Urinary bladder (tissue), 4 donors: Measurements from ENCODE around the gene OSGIN1. TPM values are rescaled to one million over a fixed set of nuclear protein-coding genes. Genes with fewer than 3 reads are reported as not detected.

Experiments used
- DNase-seq: peaks from one replicate; pipeline ENCODE4 v3.0.0-alpha.2; 2015; ENCODE audit errors: extremely low spot score
- H3K27ac ChIP-seq: one replicate; pipeline ENCODE4 v1.5.1; 2013; ENCODE audit warnings: low read depth, mild to moderate bottlenecking, moderate library complexity
- H3K36me3 ChIP-seq: one replicate; pipeline ENCODE4 v1.6.1; 2013; ENCODE audit warnings: mild to moderate bottlenecking, moderate library complexity; ENCODE audit not compliant: insufficient read depth
- H3K4me1 ChIP-seq: one replicate; pipeline ENCODE4 v1.6.1; 2013; ENCODE audit warnings: mild to moderate bottlenecking, moderate library complexity; ENCODE audit not compliant: insufficient read depth
- H3K4me3 ChIP-seq: one replicate; pipeline ENCODE4 v1.5.1; 2013; ENCODE audit warnings: low read depth, low read length
- WGBS: extraction: QIAGEN DNeasy Blood & Tissue Kit; methylation state at CpG from one replicate; pipeline ENCODE4 v1.1.7; 2013; 5-methylcytosine and 5-hydroxymethylcytosine counted together
- polyA plus RNA-seq: library from polyadenylated mRNA; stranded (reverse); fragments of 200-250 nt; gene quantifications from one replicate; pipeline ENCODE4 v1.2.3, GENCODE V29; 2013
- total RNA-seq: library from RNA; depleted of rRNA; stranded (reverse); fragments of >200 nt; gene quantifications from one replicate; pipeline ENCODE4 v1.2.3, GENCODE V29; 2014
- donor health status: healthy with polysubstance abuse.
- donor health status: healthy.

Gene OSGIN1
- total and polyA plus RNA-seq, 2 donors, result 0.21 to 11.9 TPM

DNA sequence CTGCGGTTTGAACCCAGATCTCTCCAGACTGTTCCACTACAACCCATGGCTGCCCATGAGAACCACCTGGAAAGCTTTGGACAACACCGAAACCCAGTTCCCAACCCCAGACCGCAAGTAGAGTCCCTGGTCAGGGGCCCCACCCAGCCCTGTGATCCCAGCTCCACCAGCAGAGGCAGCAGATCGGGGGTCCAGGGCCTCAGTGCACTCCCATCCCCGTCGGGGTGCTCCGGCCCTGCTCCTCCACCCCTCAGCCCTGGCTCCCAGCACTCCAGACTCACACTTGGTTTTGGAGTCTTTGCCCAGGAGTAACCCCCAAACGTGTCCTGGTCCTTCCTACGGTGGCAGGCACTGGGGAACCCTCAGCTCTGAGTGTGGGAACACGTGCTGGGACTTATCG, 20.7 kb upstream of the OSGIN1 start:
- Histone ChIP-seq H3K4me1 (no peaks in the 10 kb centered on the region), H3K36me3 (no peaks in the 10 kb centered on the region), H3K27ac (no peak overlapping the region), H3K4me3 (no peak overlapping the region)
- DNase-seq, result no peak
- WGBS, result 92% methylated on average over 11 of the region's 11 CpGs

DNA sequence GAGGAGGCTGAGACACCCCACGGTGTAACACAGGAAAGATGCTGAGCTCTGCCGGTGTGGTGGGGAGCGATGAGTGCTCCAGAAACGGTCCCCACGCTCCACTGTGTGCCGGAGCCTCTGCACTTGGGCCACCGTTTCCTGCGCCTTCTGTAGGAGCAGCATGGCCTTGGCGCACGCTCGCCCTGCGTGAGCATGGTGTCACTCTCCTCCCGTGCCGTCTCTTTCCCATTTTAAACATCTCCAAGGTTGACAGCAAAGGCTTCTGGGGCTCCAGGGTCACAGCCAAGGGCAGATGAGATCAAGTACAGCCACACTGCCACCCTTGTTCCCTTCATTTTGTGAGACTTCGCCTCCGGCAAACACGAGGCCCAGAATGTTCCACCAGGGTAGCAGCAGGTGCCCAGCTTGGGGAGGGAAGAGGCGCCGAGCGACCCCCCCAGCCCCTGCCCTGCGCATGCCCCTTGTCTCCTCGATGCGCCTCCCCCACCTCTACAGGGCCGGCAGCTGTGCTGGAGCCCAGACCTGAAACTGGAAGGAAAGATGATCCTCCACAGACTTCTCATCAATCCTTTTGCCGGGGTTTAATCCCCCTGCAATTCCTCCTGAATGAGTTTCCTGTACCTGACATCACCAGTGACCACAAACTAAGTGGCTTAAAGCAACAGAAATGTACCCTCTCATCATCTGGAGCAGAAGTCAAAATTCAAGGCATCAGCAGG, 19.9 kb upstream of the OSGIN1 start:
- no peak for DNase-seq
- 80% methylated on average over 25 of the region's 25 CpGs for WGBS
- Histone ChIP-seq H3K4me1 (no peaks in the 10 kb centered on the region), H3K4me3 (no peak overlapping the region), H3K36me3 (no peaks in the 10 kb centered on the region), H3K27ac (no peak overlapping the region)

DNA sequence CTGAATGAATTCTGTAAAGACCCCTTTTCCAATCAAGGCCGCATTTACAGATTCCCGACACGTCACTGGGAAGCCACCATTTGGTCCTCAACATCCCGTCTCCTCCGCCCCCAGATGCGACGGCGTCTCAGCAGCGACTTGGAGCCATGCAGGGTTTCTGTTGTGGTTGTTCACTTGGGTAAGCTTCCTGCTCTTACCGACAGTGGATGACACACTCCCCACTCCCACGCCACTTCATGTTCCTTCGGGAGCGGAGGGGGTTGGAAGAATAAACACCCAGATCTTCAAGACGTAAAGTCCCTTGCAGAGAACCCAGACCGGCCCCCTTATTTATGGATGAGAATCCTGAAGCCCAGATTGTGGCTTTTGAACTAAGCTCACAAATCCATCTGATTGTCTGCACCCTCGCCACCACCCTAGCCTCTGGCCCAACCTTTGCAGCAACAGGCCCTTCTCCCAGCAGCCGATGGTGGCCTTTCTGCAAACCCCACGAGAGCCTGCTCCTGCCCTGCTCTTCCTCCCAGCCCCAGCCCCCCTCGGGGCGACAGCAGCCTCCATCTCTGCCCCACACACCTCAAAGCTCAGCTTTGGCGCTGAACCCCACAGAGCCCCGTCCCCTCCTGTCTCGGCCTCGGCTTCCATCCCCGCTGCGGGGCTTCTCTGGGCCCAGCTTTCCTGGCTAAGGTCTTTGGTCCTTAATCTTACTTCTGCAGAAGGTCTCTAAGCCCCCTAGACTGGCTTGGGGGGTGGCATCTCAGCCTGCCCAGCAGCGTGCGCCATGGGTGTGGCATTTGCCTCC, 19.0 kb upstream of the OSGIN1 start:
- WGBS, result 74% methylated on average over 28 of the region's 28 CpGs
- Histone ChIP-seq H3K4me1 (no peaks in the 10 kb centered on the region), H3K4me3 (no peak overlapping the region), H3K36me3 (no peaks in the 10 kb centered on the region), H3K27ac (no peak overlapping the region)
- DNase-seq, result no peak

DNA sequence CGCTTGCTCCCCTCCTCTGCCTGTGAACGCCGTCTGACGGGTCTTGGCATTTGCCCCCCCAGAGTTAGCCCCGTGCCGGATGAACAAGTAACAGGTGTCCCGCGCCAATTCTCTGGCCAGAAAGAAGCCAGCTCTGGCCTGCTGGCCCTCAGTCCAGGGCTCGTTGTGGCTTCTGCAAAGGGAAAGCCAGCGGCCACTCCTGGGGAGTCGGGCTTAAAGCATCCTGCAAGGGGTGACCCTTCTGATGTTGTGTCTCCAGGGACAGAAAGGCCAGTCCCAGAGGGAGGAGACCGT, 18.4 kb upstream of the OSGIN1 start:
- no peak for DNase-seq
- H3K27ac ChIP-seq, result no peak overlapping the region
- whole genome bisulfite sequencing, result 67% methylated on average over 12 of the region's 12 CpGs
- H3K4me1 ChIP-seq, result no peaks in the 10 kb centered on the region
- H3K36me3 ChIP-seq, result no peaks in the 10 kb centered on the region
- no peak overlapping the region for H3K4me3 ChIP-seq

DNA sequence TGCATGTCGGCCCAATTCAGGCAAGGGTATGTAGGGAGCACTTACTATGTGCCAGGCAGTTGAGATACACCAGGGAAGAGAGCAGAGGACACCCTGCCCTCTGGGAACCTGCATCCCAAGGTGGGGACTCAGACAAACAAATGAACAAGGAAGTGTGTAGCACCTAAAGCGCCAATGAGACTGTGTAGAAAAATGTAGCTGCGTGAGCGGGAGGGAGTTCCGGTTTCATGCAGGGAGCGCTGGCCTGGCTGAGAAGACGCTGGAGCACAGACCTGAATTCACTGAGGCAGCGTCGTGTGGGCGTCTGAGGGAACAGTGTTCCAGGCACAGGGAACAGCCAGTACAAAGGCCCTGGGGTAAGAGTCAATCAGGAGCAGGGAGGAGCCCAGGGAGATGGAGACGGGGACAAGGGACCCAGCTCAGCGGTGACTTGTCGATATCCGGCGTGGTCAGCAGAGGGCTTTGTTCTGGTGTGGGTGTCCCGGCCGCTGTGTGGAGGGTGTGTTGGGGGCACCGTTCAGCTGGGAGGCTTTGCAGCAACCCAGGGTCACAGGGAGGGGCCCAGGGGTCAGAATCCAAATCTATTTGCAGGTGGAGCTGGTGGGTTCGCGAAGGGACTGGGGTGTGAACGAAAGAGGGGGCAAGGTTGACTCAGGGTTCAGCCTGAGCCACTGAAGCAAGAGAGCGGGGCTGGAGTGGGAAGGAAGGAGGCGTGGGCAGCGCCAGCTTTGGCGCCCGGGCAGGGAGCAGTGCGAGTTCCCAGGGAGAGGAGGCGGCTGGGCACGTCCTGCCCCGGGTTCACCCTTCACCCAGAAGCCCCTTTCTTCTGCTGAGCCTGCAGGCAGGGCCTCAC, 17.8 kb upstream of the OSGIN1 start:
- WGBS, result 87% methylated on average over 30 of the region's 30 CpGs
- Histone ChIP-seq H3K4me3 (no peak overlapping the region), H3K27ac (no peak overlapping the region), H3K36me3 (no peaks in the 10 kb centered on the region), H3K4me1 (no peaks in the 10 kb centered on the region)
- no peak for DNase-seq

DNA sequence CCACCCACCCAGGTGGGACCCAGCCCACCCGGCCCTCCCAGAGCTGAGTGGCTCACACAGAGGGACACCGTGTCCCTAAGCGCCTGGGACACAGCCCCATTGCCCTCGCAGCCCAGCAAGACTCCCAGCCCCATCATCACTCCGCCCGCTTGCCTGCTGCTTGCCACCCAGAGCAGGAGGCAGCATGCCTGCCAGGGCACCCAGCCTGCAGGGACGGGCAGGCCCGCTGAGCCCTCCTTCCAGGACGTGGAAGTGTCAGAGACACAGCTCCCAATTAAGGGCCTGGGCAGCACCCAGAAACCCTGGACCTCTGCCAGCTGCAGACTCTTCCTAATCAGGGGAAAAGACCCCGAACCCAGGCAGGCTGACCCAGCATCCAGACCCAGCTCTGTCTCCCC, 17.2 kb upstream of the OSGIN1 start:
- WGBS, result 79% methylated on average over 10 of the region's 10 CpGs
- H3K4me3 ChIP-seq, result no peak overlapping the region
- DNase-seq, result no peak
- H3K36me3 ChIP-seq, result no peaks in the 10 kb centered on the region
- no peak overlapping the region for H3K27ac ChIP-seq
- H3K4me1 ChIP-seq, result no peaks in the 10 kb centered on the region

DNA sequence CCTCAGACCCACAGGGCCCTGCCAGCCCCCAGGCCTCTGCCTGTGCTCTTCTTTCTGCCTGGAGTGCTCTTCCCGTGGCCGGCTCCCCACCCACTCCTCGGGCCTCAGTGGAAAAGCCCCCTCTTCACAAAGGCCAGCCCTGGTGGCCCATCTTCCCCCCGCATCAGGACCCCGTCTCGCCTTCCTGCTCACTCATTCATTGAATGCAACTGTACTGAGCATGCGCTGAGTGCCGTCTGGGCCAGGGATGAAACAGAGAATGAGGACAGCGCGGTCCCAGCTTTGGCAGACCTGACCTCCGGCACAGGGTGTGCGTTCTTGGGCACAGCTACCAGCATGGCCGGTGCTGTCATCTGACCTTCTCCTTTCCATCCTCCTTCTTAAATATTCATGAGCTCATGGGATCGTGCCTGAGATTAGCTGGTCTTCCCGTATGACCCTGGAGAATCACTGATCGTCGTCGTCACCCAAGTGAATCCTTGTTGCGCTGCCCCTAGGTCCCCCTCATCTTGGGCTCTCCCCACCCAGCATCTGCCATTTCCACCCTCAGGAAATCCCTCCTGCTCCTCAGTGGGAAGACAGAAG, 16.4 kb upstream of the OSGIN1 start:
- Histone ChIP-seq H3K4me3 (no peak overlapping the region), H3K4me1 (no peaks in the 10 kb centered on the region), H3K36me3 (no peaks in the 10 kb centered on the region), H3K27ac (no peak overlapping the region)
- no peak for DNase-seq
- 88% methylated on average over 19 of the region's 19 CpGs for WGBS

DNA sequence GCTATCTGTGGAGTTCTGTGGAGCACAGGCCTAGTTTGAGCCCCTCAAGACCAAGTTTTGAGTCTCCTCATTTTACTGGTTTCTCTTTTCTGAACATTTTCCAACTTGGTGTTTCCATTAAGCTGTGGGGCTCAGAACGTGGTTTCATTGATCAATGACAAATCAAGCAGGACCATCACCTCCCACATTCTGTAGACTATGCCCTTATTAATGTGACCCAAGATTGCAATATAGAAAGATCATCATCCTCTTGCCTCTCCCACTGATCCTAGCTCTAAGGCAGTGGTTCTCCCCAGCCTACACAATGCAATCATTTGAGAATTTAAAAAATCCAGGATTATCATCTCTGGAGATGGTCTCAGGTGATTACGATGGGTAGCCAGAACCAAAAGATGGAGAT, 15.8 kb upstream of the OSGIN1 start:
- no peak for DNase-seq
- no peak overlapping the region for H3K4me3 ChIP-seq
- no peak overlapping the region for H3K27ac ChIP-seq
- WGBS, result 92% methylated on average over 2 of the region's 2 CpGs
- no peaks in the 10 kb centered on the region for H3K36me3 ChIP-seq
- no peaks in the 10 kb centered on the region for H3K4me1 ChIP-seq

DNA sequence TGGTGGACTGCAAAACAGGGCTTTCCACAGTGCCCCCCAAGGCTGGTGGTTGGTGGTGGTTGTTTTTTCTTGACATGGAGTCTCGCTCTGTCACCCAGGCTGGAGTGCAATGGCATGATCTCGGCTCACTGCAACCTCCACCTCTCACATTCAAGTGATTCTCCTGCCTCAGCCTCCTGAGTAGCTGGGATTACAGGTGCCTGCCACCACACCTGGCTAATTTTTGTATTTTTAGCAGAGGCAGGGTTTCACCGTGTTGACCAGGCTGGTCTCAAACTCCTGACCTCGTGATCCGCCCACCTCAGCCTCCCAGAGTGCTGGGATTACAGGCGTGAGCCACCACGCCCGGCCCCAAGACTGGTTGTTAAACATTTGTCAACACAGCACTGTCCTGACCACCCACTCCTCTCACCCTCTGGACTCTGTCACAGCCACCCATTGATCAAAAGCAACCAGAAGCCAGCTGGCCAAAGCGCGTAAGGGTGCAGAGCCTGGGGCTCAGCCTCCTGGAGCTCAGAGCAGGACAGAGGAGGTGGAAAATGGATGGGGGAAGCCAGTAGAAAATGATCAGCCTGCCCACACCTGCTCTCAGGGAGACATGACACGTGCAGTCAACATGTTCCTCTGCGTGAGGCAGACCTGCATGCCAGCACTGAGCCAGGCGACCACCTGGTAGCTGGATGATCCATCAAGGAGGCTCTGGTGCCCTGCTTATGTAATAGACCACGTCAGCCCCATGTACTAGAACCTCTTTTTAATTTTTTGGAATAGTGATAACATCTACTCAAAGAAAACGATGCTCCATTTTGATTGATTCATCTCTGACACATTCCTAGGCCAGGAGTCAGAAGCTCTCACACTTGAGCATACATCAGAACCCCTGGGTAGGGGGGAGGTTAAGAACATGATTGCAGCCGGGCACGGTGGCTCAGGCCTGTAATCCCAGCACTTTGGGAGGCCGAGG, 14.8 kb upstream of the OSGIN1 start:
- H3K36me3 ChIP-seq, result no peaks in the 10 kb centered on the region
- H3K4me3 ChIP-seq, result no peak overlapping the region
- WGBS, result 92% methylated on average over 18 of the region's 18 CpGs
- H3K4me1 ChIP-seq, result no peaks in the 10 kb centered on the region
- H3K27ac ChIP-seq, result no peak overlapping the region
- DNase-seq, result no peak

DNA sequence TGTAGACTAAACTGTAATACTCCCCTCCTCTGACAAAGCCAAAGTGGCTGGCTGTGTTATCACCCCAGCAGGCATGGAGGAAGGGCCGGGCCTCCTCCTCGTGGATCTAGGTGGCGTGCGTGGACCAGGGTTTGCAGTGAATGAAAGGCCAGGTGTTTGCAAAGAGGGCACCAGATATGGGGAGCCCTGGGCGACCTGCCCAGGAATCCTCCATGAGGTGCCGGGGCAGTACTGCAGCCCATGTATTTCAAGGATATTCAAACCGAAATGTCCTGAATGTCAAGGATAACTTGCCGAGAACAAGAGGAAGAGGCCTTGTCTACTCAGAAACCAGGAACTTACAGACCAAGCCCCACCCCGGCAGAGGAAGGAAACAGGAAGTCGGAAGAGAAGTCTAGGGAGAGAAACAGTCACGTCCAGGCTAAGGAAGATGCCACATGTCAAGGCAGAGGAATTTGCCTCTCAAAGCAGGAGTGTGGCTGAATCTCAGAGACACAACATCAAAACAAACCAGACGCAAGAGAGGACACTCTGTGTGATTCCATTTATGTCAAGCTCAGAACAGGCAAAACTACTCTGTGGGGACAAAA, 13.7 kb upstream of the OSGIN1 start:
- WGBS, result 78% methylated on average over 12 of the region's 12 CpGs
- DNase-seq, result no peak
- Histone ChIP-seq H3K4me3 (no peak overlapping the region), H3K27ac (no peak overlapping the region), H3K4me1 (no peaks in the 10 kb centered on the region), H3K36me3 (no peaks in the 10 kb centered on the region)

DNA sequence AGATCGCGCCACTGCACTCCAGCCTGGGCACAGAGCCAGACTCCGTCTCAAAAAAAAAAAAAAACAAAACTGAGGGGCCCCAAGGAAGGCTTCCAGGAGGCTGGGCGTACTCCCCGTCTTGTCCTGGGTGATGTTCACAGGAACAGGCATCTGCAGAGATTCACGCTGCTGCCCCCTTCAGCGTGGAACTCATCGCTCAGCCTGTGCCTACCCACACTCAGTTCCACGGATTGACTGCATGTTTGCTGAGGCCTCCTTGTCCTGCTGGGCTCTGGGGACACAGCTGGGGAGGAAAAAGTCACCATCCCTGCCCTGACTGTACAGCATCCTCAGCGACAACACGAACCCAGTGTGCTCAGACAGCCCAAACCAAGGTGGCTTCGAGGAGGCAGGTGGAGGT, 12.9 kb upstream of the OSGIN1 start:
- no peaks in the 10 kb centered on the region for H3K36me3 ChIP-seq
- no peak overlapping the region for H3K27ac ChIP-seq
- WGBS, result 66% methylated on average over 12 of the region's 12 CpGs
- no peak for DNase-seq
- no peak overlapping the region for H3K4me3 ChIP-seq
- H3K4me1 ChIP-seq, result no peaks in the 10 kb centered on the region

DNA sequence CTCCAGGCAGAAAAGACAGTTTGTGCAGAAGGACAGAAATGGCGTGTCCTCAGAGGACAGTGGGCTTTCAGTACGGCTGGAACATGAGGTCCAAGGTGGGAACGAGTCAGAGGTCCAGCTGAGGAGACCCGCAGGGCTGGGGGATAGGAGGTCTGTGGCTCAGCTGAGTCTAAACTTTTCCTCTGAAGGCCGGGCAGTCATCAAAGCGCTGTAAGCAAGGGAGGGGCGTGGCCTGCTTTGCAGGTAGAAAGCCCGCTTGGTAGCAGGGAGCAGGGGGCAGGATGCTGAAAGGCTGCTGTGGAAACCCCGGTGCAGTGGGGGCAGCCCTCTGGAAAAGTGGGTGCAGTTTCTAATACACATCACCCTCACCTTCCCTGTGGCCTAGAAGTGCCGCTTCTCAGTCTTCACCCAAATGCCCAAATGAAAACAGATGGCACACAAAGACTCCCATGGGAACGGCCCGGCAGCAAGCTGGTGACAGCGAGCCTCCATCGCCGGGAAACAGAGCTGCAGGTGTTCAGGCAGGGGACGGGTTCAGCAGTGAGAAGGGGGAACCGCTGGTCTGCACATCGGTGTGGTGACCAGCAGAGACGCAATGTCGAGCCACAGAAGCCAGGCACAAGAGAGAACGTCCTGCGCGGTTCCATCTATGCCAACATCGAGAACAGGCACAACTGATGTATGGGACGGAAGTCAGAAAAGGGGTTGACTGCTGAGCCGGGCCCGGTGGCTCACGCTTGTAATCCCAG, 12.2 kb upstream of the OSGIN1 start:
- 74% methylated on average over 28 of the region's 28 CpGs for WGBS
- no peaks in the 10 kb centered on the region for H3K4me1 ChIP-seq
- no peaks in the 10 kb centered on the region for H3K36me3 ChIP-seq
- no peak for DNase-seq
- H3K27ac ChIP-seq, result no peak overlapping the region
- no peak overlapping the region for H3K4me3 ChIP-seq
